NCI-H774 (cell line): Measurements from ENCODE around the gene GUCD1.

Experiments used
- DNase-seq: peaks from one replicate; lab custom pipeline; 2025; lab: John Stamatoyannopoulos, UW

Gene GUCD1

DNA sequence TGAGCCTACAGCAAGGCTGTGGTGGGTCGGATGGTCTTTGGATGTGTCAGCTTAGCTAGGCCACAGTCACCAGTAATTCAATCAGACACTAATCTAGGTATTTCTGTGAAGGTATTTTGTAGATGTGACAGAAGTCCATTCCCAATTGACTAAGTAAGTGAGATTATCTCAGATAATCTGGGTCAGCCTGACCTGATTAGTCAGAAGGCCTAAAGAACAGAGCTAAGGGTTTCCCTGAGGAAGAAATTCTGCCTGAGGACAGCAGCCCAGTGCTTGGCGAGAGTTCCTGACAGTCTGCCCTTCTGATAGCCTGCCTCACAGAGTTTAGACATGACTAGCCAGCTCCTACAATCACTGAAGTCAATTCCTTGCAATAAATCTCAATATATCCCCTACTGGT, 28.7 kb downstream of the GUCD1 start:
- DNase-seq = no peak

DNA sequence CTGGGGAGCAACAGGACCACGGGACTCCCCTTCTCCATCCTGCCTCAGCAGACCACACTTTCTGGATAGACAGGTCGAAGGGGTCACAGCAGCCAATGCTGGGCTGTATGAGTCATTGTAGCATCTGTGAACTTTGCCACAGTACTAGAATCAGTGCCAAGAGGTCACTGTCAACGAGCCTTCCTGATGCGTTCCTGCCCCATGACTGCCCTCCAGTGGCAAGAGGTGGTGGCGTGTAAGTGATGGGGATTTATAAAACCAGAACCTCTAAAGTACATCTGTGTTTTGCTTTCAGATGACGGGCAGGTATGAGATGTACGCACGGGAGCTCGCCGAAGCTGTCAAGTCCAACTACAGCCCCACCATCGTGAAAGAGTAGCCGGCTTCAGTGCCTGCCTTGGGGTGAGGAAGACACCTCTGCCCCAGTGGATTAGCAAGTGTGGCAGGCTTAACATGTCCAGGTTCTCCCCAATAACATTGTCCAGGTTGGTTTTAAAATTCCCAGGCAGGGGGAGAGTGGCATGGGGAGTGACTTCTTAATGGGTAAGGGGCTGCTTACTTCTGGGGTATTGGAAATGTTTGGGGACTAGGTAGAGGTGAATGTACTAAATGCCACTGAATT, 29.4 kb downstream of the GUCD1 start:
- DNase-seq = peak; percentile 56

- DNase-seq = no peak
These were observed 31.1 kb downstream of the GUCD1 start for GRCh38 chr22:24523873-24524272.

DNA sequence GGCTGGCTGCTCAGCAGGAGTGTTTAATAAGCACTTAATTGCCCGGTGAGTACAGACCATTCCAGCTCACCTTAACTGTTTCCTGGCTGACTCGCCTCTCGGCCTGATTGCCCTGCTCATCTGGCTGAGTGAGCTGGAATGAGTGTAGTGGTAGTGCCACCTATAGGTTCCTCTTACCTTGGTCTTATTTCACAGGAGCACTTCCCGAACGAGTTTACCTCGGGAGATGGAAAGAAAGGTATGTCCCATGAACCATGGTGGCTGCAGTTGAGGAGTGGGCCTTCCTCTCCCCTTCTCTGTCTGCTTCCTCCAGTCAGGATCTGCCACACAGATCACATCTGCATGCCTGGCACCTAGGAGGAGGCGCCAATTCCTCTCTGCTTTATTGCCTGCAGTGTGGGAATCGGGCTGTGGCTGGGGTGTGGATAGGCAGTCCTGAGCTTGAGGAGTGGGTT, 33.1 kb downstream of the GUCD1 start:
- peak; percentile 86 for DNase-seq

DNA sequence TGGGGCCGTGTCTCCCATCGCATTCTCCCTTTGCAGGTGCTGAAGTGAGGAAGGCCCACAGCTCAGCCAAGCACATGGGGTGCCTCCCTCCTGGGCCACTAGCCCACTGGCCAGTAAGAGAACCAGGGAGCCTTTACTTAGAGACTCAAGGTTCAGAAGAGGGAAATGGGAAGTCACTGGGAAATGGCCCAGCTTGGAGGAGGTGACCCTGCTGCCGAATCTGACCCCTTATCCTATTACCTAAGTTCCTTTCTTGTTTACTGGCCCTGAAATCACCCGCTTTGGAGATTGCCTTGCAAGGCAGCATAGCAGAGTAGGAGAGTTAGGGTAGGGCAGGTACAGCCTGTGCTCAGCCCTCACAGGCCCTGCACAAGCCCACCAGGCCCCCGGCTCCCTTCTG, 35.4 kb downstream of the GUCD1 start:
- no peak for DNase-seq

- no peak for DNase-seq
These were observed 36.0 kb downstream of the GUCD1 start for GRCh38 chr22:24518771-24519485.

GRCh38 chr22:24518228-24518627, 36.7 kb downstream of the GUCD1 start:
- no peak for DNase-seq

- no peak for DNase-seq
These were observed 37.5 kb downstream of the GUCD1 start for GRCh38 chr22:24517446-24517845.

DNA sequence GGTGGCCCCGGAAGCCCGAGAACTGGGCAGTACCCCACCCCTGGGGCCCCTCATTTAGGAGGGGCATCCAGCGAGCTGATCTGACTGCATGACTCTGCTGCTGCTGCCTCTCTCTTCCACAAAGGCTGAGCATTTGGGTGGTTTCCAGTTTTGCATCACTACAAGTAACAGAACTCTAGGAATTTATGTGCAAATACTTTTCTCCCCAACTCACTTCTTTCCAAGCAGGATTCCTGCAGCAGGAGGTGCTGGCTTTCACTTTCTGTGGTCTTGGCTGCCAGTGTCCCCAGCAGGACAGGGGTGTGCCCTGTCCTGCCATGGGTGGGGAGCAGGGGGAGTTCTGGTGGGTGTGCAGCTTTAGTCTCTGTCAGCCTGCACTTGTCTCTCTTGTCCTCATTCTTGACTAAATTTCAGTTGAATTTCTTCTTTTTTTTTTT, 38.6 kb downstream of the GUCD1 start:
- no peak for DNase-seq

- no peak for DNase-seq
These were observed 40.0 kb downstream of the GUCD1 start for GRCh38 chr22:24515027-24515338.

- DNase-seq = no peak
These were observed 40.5 kb downstream of the GUCD1 start for GRCh38 chr22:24514241-24515026.

DNA sequence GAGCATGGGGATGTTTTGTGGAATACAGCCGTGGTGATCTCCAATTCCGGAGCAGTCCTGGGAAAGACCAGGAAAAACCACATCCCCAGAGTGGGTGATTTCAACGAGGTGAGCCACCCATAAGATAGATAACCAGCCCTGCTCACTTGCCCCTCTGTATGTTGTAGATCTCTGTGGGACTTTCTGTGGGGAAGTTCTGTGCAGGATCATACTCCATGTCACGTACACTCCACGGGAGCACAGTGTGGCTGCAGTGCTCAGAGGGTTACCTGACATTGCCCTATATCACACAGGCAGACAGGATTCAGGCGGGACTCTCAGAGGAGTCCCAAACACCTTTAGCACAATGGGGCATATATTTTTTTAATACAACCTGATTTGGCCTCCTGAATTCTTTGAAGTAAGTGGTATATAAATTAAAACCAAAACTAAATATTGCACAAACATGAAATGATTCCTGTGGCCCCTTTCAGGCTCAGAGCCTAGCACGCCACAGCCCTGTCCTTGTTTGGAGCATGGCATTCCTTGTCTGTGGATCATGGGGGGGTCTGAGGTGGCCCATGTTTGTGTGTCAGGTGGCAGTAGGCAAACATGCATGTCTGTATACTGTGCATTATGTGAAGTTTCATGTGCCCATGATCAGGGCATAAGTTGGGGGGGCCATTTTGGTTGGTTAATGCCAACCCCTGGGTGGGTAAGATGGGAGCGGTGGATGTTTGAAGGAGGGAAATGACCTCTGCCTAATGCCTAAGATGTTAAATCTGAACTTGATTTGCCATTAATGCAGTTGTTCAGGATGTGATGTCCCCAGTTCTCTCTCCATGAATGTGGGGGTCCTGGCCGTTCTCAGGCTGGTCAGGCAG, 41.3 kb downstream of the GUCD1 start:
- no peak for DNase-seq

- DNase-seq = no peak
These were observed 42.9 kb downstream of the GUCD1 start for GRCh38 chr22:24512043-24512442.

- no peak for DNase-seq
These were observed 44.0 kb downstream of the GUCD1 start for GRCh38 chr22:24510637-24511625.

GRCh38 chr22:24507716-24508115, 47.2 kb downstream of the GUCD1 start:
- DNase-seq = no peak

- peak; percentile 70 for DNase-seq
These were observed 48.0 kb downstream of the GUCD1 start for GRCh38 chr22:24506802-24507438.

DNA sequence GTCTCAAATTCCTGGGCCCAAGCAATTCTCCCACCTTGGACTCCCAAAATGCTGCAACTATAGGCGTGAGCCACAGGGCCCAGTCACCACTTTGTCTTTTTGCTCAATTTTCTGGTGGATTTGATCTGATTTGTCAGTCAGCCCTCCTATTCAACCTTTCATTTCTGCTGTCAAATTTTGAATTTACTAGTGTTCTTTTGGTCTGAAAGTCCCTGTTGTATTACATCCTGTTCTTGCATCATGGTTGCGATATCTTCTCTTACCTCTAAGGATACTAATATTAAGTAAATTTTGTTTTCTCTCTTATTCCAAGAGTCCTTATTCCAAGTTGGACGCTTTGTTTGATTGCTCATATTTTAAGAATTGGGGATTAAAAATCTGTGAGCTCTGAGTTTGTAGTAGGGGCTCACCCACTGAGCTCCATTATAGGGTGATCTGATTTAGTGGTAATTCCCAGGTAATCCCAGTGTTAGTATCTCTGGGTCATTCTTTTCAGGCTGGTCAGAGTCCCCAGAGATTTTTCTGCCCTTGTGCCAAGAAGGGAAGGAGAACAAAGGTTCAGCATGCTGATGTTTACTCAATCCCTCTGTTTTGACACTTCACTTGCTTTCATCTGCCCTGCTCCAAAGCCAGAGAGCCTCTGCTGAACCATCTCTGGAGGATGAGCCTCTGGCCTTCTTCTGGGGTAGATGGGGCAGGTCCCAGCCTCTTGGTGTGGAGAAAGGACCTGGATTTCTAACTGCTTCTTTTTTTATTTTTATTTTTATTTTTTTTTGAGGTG, 49.8 kb downstream of the GUCD1 start:
- DNase-seq = no peak

- DNase-seq = no peak
These were observed 50.4 kb downstream of the GUCD1 start for GRCh38 chr22:24504540-24504939.

DNA sequence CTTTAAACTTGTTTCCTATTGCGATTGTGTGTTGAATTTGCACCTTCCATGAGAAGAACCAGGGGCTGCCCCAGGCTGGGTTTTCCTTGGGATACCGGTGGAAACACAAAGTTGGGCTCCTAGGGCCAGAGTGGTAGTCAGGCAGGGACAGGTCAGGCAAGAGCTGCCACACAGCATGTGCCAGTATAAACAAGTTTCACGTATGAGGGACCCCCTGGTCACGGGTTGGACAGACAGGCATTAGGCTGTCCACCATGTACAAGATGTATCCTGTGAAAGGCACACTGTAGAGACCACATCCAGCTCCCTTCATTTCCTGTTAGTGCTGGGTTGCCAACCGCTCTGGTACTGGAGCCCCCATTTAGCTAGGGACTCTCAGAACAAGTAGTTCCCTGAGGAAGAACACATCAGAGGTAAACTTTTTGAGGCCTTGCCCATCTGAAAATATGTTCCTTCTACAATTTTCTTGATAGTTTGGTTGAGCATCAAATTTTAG, 51.0 kb downstream of the GUCD1 start:
- DNase-seq = no peak
